ENCODE results near the gene SLC7A11. TPM values are rescaled to one million over a fixed set of nuclear protein-coding genes. Genes with fewer than 3 reads are reported as not detected.

The SLC7A11 gene
- total and polyA plus RNA-seq, 7 experiments from 2014 or later, result 0.21 to 2.8 (median 0.54) TPM; not detected in 2

DNA sequence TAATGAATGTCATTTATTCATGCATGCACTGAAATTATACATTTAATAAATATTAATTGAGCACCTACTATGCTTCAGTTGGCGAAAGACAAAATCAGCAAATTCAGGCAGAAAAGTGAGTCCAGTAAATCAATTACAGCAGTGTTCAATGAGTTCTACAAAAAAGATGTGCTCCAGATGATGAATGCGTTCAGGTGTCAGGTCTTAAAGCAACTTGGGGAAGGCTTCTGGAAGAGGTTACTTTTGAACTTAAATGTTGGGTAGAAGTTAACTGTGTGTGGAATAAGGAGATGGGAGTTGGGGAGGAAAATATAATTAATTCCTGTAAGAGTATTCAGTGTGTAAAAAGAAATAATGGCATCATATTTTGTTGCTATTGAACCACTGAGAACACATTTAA, 79.0 kb downstream of the SLC7A11 start:
- H3K36me3 Mint-ChIP-seq, result no peaks in the 10 kb centered on the region
- no peak overlapping the region for H3K4me3 ChIP-seq (ENCODE audit: low read length)
- no peak overlapping the region for H3K27ac Mint-ChIP-seq
- H3K4me1 ChIP-seq (ENCODE audit: control insufficient read depth in 2 of 2, insufficient read depth in 2 of 2, low read length in 2 of 2), result no peaks in the 10 kb centered on the region
- no peaks in the 10 kb centered on the region for H3K4me1 Mint-ChIP-seq
- ChIA-PET POLR2A (no interaction called here), CTCF (no interaction called here)
- intact Hi-C loops (cut with micrococcal nuclease), result no loop called here
- H3K27ac ChIP-seq (ENCODE audit: low read depth, low read length), result no peak overlapping the region
- ATAC-seq (no peak), DNase-seq (no peak)
- H3K9me3 Mint-ChIP-seq, result peaks cover 0 to 5% (median 0%) of the 10 kb centered on the region in 11 donors
- H3K9me3 ChIP-seq (ENCODE audit: control insufficient read depth in 2 of 3, low read length in 3 of 3), result no peaks in the 10 kb centered on the region
- H3K27me3 ChIP-seq (ENCODE audit: control insufficient read depth in 2 of 2, insufficient read depth in 2 of 2, low read length in 2 of 2), result no peaks in the 10 kb centered on the region
- H3K36me3 ChIP-seq (ENCODE audit: control insufficient read depth in 2 of 3, insufficient read depth in 3 of 3, low read length in 3 of 3), result no peaks in the 10 kb centered on the region
- H3K4me3 Mint-ChIP-seq, result no peak overlapping the region
- no peaks in the 10 kb centered on the region for H3K27me3 Mint-ChIP-seq

DNA sequence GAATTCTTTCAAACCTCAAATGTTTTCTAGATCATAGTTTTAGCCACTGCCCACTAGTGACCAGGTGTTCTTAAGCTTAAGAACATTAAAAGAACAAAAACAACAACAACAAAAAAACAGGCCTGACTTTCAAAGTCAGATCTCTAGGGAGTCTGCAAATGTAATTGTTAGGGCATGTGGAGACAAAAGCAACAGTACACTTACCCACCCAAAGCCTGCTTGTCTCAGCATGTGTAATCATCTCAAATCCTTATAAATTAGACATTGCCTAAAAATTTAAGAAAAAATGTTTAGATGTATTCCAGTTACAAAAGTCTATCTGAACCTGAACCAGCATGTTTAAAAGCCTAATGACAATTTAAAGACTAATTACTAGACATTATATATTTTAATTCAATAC, 79.9 kb downstream of the SLC7A11 start:
- POLR2A ChIA-PET, result no interaction called here
- Histone ChIP-seq H3K9me3 (ENCODE audit: control insufficient read depth in 2 of 3, low read length in 3 of 3) (no peaks in the 10 kb centered on the region), H3K27me3 (ENCODE audit: control insufficient read depth in 2 of 2, insufficient read depth in 2 of 2, low read length in 2 of 2) (no peaks in the 10 kb centered on the region), H3K4me3 (ENCODE audit: low read length) (no peak overlapping the region), H3K36me3 (ENCODE audit: control insufficient read depth in 2 of 3, insufficient read depth in 3 of 3, low read length in 3 of 3) (no peaks in the 10 kb centered on the region), H3K4me1 (ENCODE audit: control insufficient read depth in 2 of 2, insufficient read depth in 2 of 2, low read length in 2 of 2) (no peaks in the 10 kb centered on the region), H3K27ac (ENCODE audit: low read depth, low read length) (no peak overlapping the region)
- H3K4me1 Mint-ChIP-seq, result no peaks in the 10 kb centered on the region
- H3K9me3 Mint-ChIP-seq, result peaks cover 0 to 5% (median 0%) of the 10 kb centered on the region in 11 donors
- H3K27ac Mint-ChIP-seq, result no peak overlapping the region
- DNase-seq (no peak), ATAC-seq (no peak)
- no peak overlapping the region for H3K4me3 Mint-ChIP-seq
- no peaks in the 10 kb centered on the region for H3K27me3 Mint-ChIP-seq
- intact Hi-C loops (cut with micrococcal nuclease), result no loop called here
- H3K36me3 Mint-ChIP-seq, result no peaks in the 10 kb centered on the region
- CTCF ChIA-PET, result no interaction called here

DNA sequence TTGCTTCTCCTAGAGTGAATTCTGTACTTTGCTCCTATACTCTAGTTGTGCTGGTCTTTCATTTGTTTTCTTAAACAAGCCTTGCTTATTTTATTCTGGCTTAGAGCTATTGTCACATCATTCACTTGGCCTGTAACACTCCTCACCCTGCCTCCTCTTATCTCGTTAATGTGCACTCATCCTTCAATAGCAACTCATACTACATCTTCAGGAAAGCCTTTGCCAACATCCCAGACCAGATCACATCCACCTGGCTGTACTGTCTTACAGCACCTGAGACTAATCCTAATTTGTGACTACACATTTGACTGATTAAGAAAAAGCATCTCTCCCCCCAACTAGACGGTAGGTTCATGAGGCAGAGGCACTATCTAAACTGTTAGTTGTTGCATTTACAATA, 80.8 kb downstream of the SLC7A11 start:
- H3K27ac Mint-ChIP-seq, result no peak overlapping the region
- H3K27me3 Mint-ChIP-seq, result no peaks in the 10 kb centered on the region
- Histone ChIP-seq H3K27me3 (ENCODE audit: control insufficient read depth in 2 of 2, insufficient read depth in 2 of 2, low read length in 2 of 2) (no peaks in the 10 kb centered on the region), H3K27ac (ENCODE audit: low read depth, low read length) (no peak overlapping the region), H3K4me1 (ENCODE audit: control insufficient read depth in 2 of 2, insufficient read depth in 2 of 2, low read length in 2 of 2) (no peaks in the 10 kb centered on the region), H3K4me3 (ENCODE audit: low read length) (no peak overlapping the region), H3K9me3 (ENCODE audit: control insufficient read depth in 2 of 3, low read length in 3 of 3) (no peaks in the 10 kb centered on the region), H3K36me3 (ENCODE audit: control insufficient read depth in 2 of 3, insufficient read depth in 3 of 3, low read length in 3 of 3) (no peaks in the 10 kb centered on the region)
- H3K4me1 Mint-ChIP-seq, result no peaks in the 10 kb centered on the region
- H3K4me3 Mint-ChIP-seq, result no peak overlapping the region
- POLR2A ChIA-PET, result no interaction called here
- intact Hi-C loops (cut with micrococcal nuclease), result no loop called here
- DNase-seq, result no peak
- H3K36me3 Mint-ChIP-seq, result no peaks in the 10 kb centered on the region
- peaks cover 0 to 5% (median 0%) of the 10 kb centered on the region in 11 donors for H3K9me3 Mint-ChIP-seq
- CTCF ChIA-PET, result no interaction called here
- no peak for ATAC-seq

- POLR2A ChIA-PET, result no interaction called here
- no peak for DNase-seq
- Histone ChIP-seq H3K4me1 (ENCODE audit: control insufficient read depth in 2 of 2, insufficient read depth in 2 of 2, low read length in 2 of 2) (no peaks in the 10 kb centered on the region), H3K36me3 (ENCODE audit: control insufficient read depth in 2 of 3, insufficient read depth in 3 of 3, low read length in 3 of 3) (no peaks in the 10 kb centered on the region), H3K4me3 (ENCODE audit: low read length) (no peak overlapping the region), H3K27me3 (ENCODE audit: control insufficient read depth in 2 of 2, insufficient read depth in 2 of 2, low read length in 2 of 2) (no peaks in the 10 kb centered on the region), H3K9me3 (ENCODE audit: control insufficient read depth in 2 of 3, low read length in 3 of 3) (no peaks in the 10 kb centered on the region), H3K27ac (ENCODE audit: low read depth, low read length) (no peak overlapping the region)
- H3K4me3 Mint-ChIP-seq, result no peak overlapping the region
- intact Hi-C loops (cut with micrococcal nuclease), result no loop called here
- H3K36me3 Mint-ChIP-seq, result no peaks in the 10 kb centered on the region
- H3K4me1 Mint-ChIP-seq, result no peaks in the 10 kb centered on the region
- H3K9me3 Mint-ChIP-seq, result peaks cover 0 to 5% (median 0%) of the 10 kb centered on the region in 11 donors
- no peak overlapping the region for H3K27ac Mint-ChIP-seq
- no peak for ATAC-seq
- CTCF ChIA-PET, result no interaction called here
- no peaks in the 10 kb centered on the region for H3K27me3 Mint-ChIP-seq
Measured at GRCh38 chr4:138158746-138159297, 83.3 kb downstream of the SLC7A11 start.

DNA sequence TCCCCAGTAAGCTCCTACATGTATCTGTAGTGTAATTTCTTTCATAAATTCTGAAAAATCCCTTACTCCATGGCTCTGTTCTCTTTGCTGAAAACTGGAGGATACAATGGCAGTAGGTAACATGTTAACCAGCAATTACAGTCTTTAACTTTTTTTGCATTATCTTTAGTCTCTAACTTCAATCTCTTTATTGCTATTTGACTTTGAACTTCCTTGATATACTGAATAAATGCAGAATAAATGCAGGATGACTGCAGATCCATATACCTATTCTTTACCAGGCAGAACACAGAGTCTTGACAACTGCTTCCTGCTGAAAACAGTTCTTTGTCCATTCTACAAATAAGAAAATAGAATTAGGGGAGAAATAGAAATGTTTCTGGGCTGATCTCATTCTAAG, 101.3 kb downstream of the SLC7A11 start:
- ATAC-seq (no peak), DNase-seq (no peak)
- Histone ChIP-seq H3K4me3 (ENCODE audit: low read length) (no peak overlapping the region), H3K4me1 (ENCODE audit: control insufficient read depth in 2 of 2, insufficient read depth in 2 of 2, low read length in 2 of 2) (no peaks in the 10 kb centered on the region), H3K36me3 (ENCODE audit: control insufficient read depth in 2 of 3, insufficient read depth in 3 of 3, low read length in 3 of 3) (no peaks in the 10 kb centered on the region), H3K27me3 (ENCODE audit: control insufficient read depth in 2 of 2, insufficient read depth in 2 of 2, low read length in 2 of 2) (no peaks in the 10 kb centered on the region), H3K9me3 (ENCODE audit: control insufficient read depth in 2 of 3, low read length in 3 of 3) (no peaks in the 10 kb centered on the region), H3K27ac (ENCODE audit: low read depth, low read length) (no peak overlapping the region)
- Mint-ChIP-seq H3K36me3 (no peaks in the 10 kb centered on the region), H3K4me3 (no peak overlapping the region), H3K4me1 (no peaks in the 10 kb centered on the region), H3K9me3 (peaks cover 0 to 9% (median 0%) of the 10 kb centered on the region in 11 donors), H3K27me3 (peaks cover 0 to 7% (median 0%) of the 10 kb centered on the region in 5 donors), H3K27ac (no peak overlapping the region)
- intact Hi-C loops (cut with micrococcal nuclease), result no loop called here
- ChIA-PET CTCF (no interaction called here), POLR2A (no interaction called here)

DNA sequence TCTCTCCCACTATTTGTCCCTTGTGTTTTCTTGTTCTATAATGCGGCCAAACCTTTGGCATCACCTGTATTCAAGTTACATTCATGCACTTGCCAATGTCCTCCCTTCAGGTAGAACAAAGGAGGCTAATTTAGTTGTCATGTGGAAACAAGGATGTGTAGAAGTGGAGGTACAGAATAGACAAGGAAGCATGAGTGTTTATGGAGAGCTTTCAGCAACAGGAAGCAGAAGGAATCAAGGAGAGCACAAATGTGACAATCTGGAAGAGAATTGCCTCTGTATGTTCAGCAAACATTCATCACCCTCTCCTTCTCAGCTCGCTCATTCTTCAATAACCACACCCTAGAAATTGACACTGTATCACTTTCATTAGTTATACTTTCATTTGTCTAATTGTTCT, 103.4 kb downstream of the SLC7A11 start:
- H3K9me3 Mint-ChIP-seq, result peaks cover 0 to 10% (median 0%) of the 10 kb centered on the region in 11 donors
- H3K4me3 ChIP-seq (ENCODE audit: low read length), result no peak overlapping the region
- H3K4me1 ChIP-seq (ENCODE audit: control insufficient read depth in 2 of 2, insufficient read depth in 2 of 2, low read length in 2 of 2), result no peaks in the 10 kb centered on the region
- no peaks in the 10 kb centered on the region for H3K27me3 ChIP-seq (ENCODE audit: control insufficient read depth in 2 of 2, insufficient read depth in 2 of 2, low read length in 2 of 2)
- H3K4me1 Mint-ChIP-seq, result no peaks in the 10 kb centered on the region
- H3K36me3 Mint-ChIP-seq, result no peaks in the 10 kb centered on the region
- H3K9me3 ChIP-seq (ENCODE audit: control insufficient read depth in 2 of 3, low read length in 3 of 3), result no peaks in the 10 kb centered on the region
- POLR2A ChIA-PET, result no interaction called here
- H3K4me3 Mint-ChIP-seq, result no peak overlapping the region
- no peak overlapping the region for H3K27ac Mint-ChIP-seq
- CTCF ChIA-PET, result no interaction called here
- H3K27me3 Mint-ChIP-seq, result peaks cover 0 to 7% (median 0%) of the 10 kb centered on the region in 5 donors
- DNase-seq (no peak), ATAC-seq (no peak)
- intact Hi-C loops (cut with micrococcal nuclease), result no loop called here
- no peaks in the 10 kb centered on the region for H3K36me3 ChIP-seq (ENCODE audit: control insufficient read depth in 2 of 3, insufficient read depth in 3 of 3, low read length in 3 of 3)
- no peak overlapping the region for H3K27ac ChIP-seq (ENCODE audit: low read depth, low read length)

DNA sequence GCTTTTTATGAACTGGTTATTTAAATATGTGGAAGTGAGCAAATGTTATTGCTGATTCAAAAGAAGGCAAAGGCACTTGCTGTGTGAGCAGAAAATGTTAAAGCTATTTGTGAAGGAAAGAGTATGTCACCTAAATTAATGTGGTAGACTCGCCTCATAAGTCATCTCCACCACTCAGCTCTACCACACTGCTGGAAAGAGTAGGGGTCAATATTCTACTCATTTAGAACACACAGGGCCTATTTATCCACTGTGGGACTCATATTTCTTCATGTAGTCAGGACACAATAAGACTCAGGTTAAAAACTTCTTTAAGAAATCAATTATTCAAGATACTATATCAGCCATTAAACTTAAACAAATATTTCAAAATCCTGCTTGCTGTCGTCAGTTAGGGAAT, 106.5 kb downstream of the SLC7A11 start:
- intact Hi-C loops (cut with micrococcal nuclease), result no loop called here
- Histone ChIP-seq H3K27me3 (ENCODE audit: control insufficient read depth in 2 of 2, insufficient read depth in 2 of 2, low read length in 2 of 2) (no peaks in the 10 kb centered on the region), H3K27ac (ENCODE audit: low read depth, low read length) (no peak overlapping the region), H3K4me3 (ENCODE audit: low read length) (no peak overlapping the region), H3K4me1 (ENCODE audit: control insufficient read depth in 2 of 2, insufficient read depth in 2 of 2, low read length in 2 of 2) (no peaks in the 10 kb centered on the region), H3K36me3 (ENCODE audit: control insufficient read depth in 2 of 3, insufficient read depth in 3 of 3, low read length in 3 of 3) (no peaks in the 10 kb centered on the region), H3K9me3 (ENCODE audit: control insufficient read depth in 2 of 3, low read length in 3 of 3) (peaks cover 0 to 14% (median 0%) of the 10 kb centered on the region in 3 experiments)
- peaks cover 0 to 27% (median 8%) of the 10 kb centered on the region in 11 donors for H3K9me3 Mint-ChIP-seq
- ATAC-seq (no peak), DNase-seq (no peak)
- H3K27ac Mint-ChIP-seq, result no peak overlapping the region
- no peaks in the 10 kb centered on the region for H3K4me1 Mint-ChIP-seq
- H3K36me3 Mint-ChIP-seq, result peaks cover 0 to 4% (median 0%) of the 10 kb centered on the region in 5 donors
- ChIA-PET CTCF (no interaction called here), POLR2A (no interaction called here)
- H3K27me3 Mint-ChIP-seq, result peaks cover 0 to 1% (median 0%) of the 10 kb centered on the region in 5 donors
- H3K4me3 Mint-ChIP-seq, result no peak overlapping the region

Measured in naive thymus-derived CD4-positive, alpha-beta T cell (primary cell).